DOHH2 (cell line): ENCODE results near the gene DGKD.

Experiments used
- H3F3A ChIP-seq: fragments of 200-600 bp; sonication (generic), shearing (Covaris generic); 2 replicates; pipeline ENCODE4 v1.6.0; 2016; ENCODE audit warnings: antibody characterized with exemption, mild to moderate bottlenecking; ENCODE audit not compliant: control insufficient read depth, insufficient read depth
- H3K27ac ChIP-seq: fragments of 200-600 bp; sonication (generic); 2 replicates; pipeline ENCODE4 v1.5.1; 2014; ENCODE audit warnings: low read depth, mild to moderate bottlenecking, low read length, moderate library complexity
- H3K27me3 ChIP-seq: fragments of 200-600 bp; sonication (generic); 2 replicates; pipeline ENCODE4 v1.6.1; 2014; ENCODE audit warnings: mild to moderate bottlenecking, low read length, mixed read lengths; ENCODE audit not compliant: control insufficient read depth
- H3K36me3 ChIP-seq: fragments of 200-600 bp; sonication (generic); 2 replicates; pipeline ENCODE4 v1.6.1; 2014; ENCODE audit warnings: mild to moderate bottlenecking, low read length, moderate library complexity, mixed read lengths; ENCODE audit not compliant: control insufficient read depth
- H3K4me1 ChIP-seq: fragments of 200-600 bp; sonication (generic); 2 replicates; pipeline ENCODE4 v1.6.1; 2014; ENCODE audit warnings: mild to moderate bottlenecking, low read length, mixed read lengths; ENCODE audit not compliant: control insufficient read depth
- H3K4me2 ChIP-seq: fragments of 200-600 bp; sonication (generic); 2 replicates; pipeline ENCODE4 v1.6.0; 2014; ENCODE audit warnings: mild to moderate bottlenecking, low read length, moderate library complexity
- H3K4me3 ChIP-seq: fragments of 200-600 bp; sonication (generic); 2 replicates; pipeline ENCODE4 v1.5.1; 2014; ENCODE audit warnings: mild to moderate bottlenecking, low read length, mixed read lengths
- H3K79me2 ChIP-seq: fragments of 200-600 bp; sonication (generic); 2 replicates; pipeline ENCODE4 v1.6.1; 2014; ENCODE audit warnings: mild to moderate bottlenecking, low read length, mixed read lengths; ENCODE audit not compliant: control insufficient read depth
- H3K9me2 ChIP-seq: fragments of 200-600 bp; sonication (generic); replicated peaks from 2 replicates; pipeline ENCODE4 v1.6.1; 2014; ENCODE audit warnings: mild to moderate bottlenecking, low read length, mixed read lengths; ENCODE audit not compliant: control insufficient read depth
- H3K9me3 ChIP-seq: fragments of 200-600 bp; sonication (generic); 2 replicates; pipeline ENCODE4 v1.6.1; 2014; ENCODE audit warnings: antibody characterized with exemption, low read length, mixed read lengths; ENCODE audit not compliant: control insufficient read depth, insufficient read depth
- H4K20me1 ChIP-seq: fragments of 200-600 bp; sonication (generic); 2 replicates; pipeline ENCODE4 v1.6.0; 2014; ENCODE audit warnings: low read depth, mild to moderate bottlenecking, antibody characterized with exemption, low read length, moderate library complexity; ENCODE audit not compliant: control insufficient read depth, insufficient read depth
- CTCF ChIP-seq: fragments of 200-600 bp; sonication (generic); IDR thresholded peaks from one replicate; pipeline ENCODE4 v1.5.1; 2014; ENCODE audit warnings: antibody characterized with exemption, mild to moderate bottlenecking, low read depth, low read length; ENCODE audit not compliant: poor library complexity, severe bottlenecking
- EZH2phosphoT487 ChIP-seq: fragments of 200-600 bp; sonication (generic); IDR thresholded peaks from 2 replicates; pipeline ENCODE4 v1.6.1; 2017; ENCODE audit warnings: borderline replicate concordance, mild to moderate bottlenecking, antibody characterized with exemption, low read length, moderate library complexity, mixed read lengths

Gene DGKD

DNA sequence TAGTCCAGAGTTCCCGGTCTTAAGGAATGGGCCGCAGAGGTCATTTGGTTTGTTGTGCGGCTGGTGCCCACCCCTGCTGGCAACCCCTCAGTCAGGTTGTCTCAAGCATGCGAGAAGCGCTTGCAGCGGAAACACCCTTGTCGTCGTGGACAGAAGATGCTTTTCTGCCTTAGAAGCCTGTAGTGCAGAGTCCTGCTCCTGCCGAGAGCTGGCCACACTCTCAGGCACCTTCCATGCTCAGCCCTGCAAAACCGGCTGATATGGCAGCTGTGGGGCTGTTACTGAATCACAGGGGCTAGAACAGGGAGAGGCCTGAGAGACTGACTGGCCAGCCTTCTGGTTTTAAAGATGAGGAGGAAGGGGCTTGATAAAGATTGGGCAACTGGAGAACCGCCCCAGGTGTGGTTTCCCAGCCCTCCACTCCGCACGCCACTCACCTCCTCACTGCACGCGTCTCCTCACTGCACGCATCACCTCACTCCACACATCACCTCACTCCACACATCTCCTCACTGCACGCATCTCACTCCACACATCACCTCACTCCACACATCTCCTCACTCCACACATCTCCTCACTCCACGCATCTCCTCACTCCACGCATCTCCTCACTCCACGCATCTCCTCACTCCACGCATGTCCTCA, 108.7 kb downstream of the DGKD start:
- Histone ChIP-seq H3K27me3 (no peaks in the 10 kb centered on the region), H3K9me2 (no peaks in the 10 kb centered on the region)

DNA sequence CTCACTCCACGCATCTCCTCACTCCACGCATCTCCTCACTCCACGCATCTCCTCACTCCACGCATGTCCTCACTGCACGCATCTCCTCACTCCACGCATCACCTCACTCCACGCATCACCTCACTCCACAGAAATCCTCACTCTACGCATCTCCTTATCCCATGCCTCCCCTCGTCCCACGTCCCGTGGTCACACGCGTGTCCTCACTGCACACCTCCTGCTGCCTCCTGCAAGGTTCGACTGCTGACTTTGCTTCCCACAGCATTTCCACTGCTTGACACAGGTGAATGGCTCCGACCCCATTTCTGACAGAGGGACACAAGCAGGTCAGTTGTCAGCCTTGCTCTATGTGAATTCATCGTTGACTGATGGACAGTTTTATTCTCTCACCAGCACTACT, 109.3 kb downstream of the DGKD start:
- H3K27ac ChIP-seq: no peak overlapping the region
- H3K27me3 ChIP-seq: no peaks in the 10 kb centered on the region
- no peaks in the 10 kb centered on the region for H3K9me3 ChIP-seq
- H3F3A ChIP-seq: no peaks in the 10 kb centered on the region
- no peak for TF ChIP-seq EZH2phosphoT487
- TF ChIP-seq CTCF: no peak
- no peak overlapping the region for H3K4me3 ChIP-seq
- H3K4me2 ChIP-seq: no peak overlapping the region
- H3K9me2 ChIP-seq: no peaks in the 10 kb centered on the region
- peaks cover 55% of the 10 kb centered on the region for H3K36me3 ChIP-seq
- H3K79me2 ChIP-seq: no peaks in the 10 kb centered on the region
- no peaks in the 10 kb centered on the region for H3K4me1 ChIP-seq
- H4K20me1 ChIP-seq: no peaks in the 10 kb centered on the region

More for the DNA sequence above, 108.7 kb downstream of the DGKD start:
- no peak for TF ChIP-seq EZH2phosphoT487
- no peak for TF ChIP-seq CTCF
- Histone ChIP-seq H3K27ac (no peak overlapping the region), H3F3A (no peaks in the 10 kb centered on the region), H3K36me3 (peaks cover 50% of the 10 kb centered on the region), H3K4me3 (no peak overlapping the region), H3K4me1 (no peaks in the 10 kb centered on the region), H4K20me1 (no peaks in the 10 kb centered on the region), H3K9me3 (no peaks in the 10 kb centered on the region), H3K4me2 (no peak overlapping the region), H3K79me2 (no peaks in the 10 kb centered on the region)

DNA sequence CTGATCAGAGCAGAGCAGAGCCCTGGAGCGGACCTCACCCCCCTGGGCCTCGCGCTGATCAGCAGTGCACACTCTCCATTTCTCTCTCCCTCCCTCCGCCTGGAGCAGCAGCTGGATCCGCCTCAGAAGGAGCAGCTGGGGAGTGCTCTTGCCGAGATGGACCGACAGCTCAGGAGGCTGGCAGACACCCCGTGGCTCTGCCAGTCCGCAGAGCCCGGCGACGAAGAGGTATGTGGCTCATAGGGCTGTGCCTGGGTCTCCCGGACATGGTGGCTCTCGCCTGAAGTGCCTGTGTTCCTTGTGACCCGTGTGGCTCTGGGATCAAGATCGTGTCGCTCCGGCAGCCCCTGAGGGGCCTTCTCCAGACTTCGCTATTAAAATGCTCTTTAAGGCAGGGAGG, 109.8 kb downstream of the DGKD start:
- Histone ChIP-seq H3K36me3 (peaks cover 55% of the 10 kb centered on the region), H3K4me2 (no peak overlapping the region), H3K9me2 (no peaks in the 10 kb centered on the region), H3F3A (no peaks in the 10 kb centered on the region), H3K9me3 (no peaks in the 10 kb centered on the region), H3K27ac (no peak overlapping the region), H3K79me2 (no peaks in the 10 kb centered on the region), H3K4me3 (no peak overlapping the region), H3K27me3 (no peaks in the 10 kb centered on the region), H3K4me1 (no peaks in the 10 kb centered on the region), H4K20me1 (no peaks in the 10 kb centered on the region)
- TF ChIP-seq EZH2phosphoT487: no peak

- Histone ChIP-seq H4K20me1 (no peaks in the 10 kb centered on the region), H3K36me3 (peaks cover 61% of the 10 kb centered on the region), H3K27ac (no peak overlapping the region), H3K4me3 (no peak overlapping the region), H3F3A (no peaks in the 10 kb centered on the region), H3K4me2 (no peak overlapping the region), H3K27me3 (no peaks in the 10 kb centered on the region), H3K4me1 (no peaks in the 10 kb centered on the region), H3K9me3 (no peaks in the 10 kb centered on the region), H3K9me2 (no peaks in the 10 kb centered on the region), H3K79me2 (no peaks in the 10 kb centered on the region)
- TF ChIP-seq CTCF: no peak
- TF ChIP-seq EZH2phosphoT487: no peak
Observed at GRCh38 chr2:233464531-233465240, 110.4 kb downstream of the DGKD start.
